HG03097 (cell line): Measurements from ENCODE around the gene RING1.

Experiments
- ATAC-seq: cut with Tn5 transposase; IDR thresholded peaks from one replicate; pipeline ENCODE4 v1.9.1; 2021; ENCODE audit not compliant: unreplicated experiment, low FRiP score

Gene RING1

DNA sequence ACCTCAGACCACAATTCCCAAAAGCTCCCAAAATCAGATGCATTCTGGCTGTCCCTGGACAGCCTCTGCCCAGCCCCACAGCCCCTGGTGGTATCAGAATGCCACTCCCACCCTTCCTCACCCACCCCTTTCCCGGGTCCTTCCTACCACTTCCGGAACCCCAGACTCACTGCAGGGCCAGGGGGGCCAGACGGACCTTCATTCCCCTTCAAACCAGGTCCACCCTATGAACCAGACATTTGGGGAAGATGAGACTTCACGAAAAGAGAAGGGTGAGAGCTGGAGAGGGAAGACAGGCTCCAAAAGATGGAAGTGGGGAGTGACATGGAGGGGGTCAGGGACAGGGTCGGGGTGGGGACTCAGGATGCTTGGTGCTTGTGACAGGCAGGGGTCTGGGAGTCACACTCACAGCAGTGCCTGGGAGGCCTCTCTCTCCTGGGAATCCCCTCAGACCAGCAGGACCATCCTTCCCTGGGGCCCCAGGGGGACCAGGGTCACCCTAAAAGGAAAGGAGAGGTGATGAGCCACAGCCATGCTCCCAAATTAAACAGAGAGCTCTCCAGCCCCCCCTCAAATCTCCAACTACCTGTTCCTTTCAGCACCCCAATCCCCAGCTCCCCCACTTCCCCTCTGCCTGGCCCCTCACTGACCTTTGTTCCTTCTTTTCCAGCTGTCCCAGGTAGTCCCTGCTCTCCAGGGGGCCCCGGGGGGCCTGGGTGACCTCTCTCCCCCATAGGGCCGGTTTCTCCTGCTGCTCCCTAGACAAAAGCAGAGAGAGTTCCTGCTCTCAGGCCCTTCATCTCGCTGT, 36.2 kb upstream of the RING1 start:
- ATAC-seq = no peak

DNA sequence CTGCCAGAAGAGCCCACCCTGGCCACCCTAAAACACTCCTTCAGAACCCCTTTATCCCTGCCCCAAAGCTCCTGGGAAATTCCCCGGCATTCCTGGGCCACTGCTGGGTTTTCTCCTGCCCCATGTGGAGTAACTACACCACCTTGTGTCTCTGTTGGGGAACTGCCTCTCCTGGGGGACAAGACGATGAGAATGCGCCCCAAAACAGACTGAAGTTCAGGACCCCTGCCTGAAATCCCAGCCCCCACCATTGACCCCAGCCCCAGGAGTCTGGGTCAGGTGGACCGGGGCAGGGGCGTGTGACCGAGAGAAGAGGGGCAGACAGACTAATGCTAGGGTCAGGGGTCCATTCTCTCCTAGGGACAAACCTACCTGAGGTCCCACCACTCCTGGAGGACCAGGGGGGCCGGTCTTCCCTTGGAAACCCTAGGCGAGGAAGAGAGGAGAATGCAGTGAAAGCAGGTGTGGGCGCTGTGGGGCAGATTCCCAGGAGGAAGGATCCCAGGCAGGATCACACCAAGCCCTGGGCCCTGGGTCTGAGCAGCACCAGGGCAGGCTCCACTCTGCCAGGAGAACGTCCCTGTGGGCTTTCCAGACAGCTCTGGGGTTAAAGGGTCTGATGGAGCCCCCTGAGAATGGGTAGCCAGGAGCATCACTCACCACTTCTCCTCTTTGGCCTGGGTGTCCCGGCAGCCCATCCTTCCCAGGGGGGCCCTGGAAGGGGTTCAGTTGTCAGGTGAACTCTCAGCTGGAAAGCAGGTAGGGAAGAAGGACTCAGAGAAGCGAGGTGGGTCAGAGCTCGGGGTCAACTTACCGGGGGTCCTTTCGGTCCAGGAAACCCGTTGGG, 35.4 kb upstream of the RING1 start:
- ATAC-seq = no peak

DNA sequence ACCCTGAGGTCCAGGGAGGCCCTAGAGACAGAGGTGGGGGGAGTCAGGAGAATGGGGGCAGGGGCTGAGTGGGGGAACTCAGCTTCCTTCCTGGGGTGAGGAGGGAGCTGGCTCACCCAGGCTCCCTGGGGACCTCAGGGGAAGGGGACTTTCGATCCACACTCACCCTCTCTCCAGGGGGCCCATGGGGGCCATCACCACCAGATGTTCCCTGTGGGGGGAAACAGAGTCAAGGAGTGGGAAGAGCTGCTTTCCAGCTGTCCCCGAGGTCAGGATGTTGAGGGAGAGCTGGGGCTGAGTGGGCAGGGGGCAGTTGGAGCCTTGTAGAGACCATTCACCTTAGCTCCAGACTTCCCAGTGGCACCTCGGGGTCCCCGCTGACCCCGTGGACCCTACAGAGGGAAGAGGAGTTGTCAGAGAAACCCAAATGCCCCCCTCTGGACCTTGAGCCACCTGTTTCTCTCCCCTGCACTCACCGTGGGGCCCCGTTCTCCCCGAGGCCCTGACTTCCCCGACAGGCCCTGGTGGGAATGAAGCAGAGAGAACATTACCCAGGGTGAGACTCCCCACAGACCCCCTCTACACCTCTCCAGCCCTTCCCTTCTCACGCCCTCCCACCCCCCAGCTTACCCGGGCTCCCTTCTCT, 34.6 kb upstream of the RING1 start:
- ATAC-seq = no peak

DNA sequence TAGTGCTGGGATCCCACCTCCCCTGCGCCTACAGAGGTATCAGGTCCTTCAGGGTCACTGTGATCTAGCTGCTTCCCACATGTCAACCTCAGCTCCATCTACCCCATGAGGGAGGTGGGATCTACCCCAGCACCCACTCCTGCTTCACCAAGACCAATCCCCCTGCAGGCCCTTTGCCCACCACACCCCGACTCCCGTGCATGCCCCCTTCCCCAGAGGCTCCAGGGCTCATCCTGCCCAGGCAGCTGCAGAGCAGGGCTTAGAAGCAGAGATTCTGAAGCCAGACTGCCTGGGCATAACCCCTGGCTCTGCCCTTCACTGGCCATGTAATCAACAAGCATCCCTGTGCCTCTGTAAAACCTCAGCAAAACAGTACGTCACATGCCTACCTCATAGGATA, 33.5 kb upstream of the RING1 start:
- ATAC-seq = no peak

DNA sequence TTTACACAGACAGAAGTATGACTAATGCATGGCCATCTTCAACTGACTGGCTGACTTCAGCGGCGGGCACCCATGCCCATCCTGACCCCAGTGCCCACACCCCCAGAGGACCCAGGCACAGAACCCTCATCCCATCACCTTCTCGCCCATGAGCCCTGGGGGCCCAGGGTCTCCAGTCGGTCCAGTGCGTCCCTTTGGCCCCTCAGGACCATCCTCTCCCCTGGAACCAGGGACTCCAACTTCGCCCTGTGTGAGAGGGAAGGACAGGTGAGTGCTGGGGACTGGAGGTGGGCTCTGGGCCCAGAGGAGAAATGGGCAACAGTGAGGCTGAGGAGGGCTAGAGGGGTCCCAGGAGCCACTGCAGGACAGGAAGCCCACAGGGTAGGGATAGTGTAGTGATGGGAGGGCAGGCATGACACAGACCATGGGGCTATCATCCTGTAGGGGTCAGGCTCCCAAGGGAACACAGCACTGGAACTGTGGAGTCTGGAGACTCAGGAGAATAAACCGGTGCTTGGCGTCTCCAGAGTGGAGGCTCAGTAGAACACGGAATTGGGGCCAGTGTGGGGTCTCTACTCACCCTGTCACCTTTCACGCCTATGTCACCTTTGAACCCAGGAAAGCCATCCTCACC, 32.7 kb upstream of the RING1 start:
- ATAC-seq = no peak

DNA sequence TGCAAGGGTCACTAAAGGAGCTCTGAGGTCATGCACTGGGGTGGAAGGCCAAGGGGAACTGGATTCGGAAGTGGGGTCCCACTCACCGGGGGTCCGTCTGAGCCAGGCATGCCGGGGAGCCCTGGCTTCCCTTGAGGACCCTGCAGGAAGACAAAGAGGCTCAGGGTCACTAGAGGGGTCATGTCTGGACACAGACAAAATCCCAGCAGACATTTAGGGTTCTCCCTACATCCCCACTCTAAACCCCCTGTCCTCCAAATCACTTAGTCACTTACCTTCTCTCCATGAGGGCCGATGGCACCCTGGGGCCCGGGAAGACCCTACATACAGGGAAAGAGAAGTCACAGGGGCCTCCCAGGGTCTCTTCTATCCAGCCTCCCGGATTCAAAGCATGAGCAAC, 31.4 kb upstream of the RING1 start:
- no peak for ATAC-seq

DNA sequence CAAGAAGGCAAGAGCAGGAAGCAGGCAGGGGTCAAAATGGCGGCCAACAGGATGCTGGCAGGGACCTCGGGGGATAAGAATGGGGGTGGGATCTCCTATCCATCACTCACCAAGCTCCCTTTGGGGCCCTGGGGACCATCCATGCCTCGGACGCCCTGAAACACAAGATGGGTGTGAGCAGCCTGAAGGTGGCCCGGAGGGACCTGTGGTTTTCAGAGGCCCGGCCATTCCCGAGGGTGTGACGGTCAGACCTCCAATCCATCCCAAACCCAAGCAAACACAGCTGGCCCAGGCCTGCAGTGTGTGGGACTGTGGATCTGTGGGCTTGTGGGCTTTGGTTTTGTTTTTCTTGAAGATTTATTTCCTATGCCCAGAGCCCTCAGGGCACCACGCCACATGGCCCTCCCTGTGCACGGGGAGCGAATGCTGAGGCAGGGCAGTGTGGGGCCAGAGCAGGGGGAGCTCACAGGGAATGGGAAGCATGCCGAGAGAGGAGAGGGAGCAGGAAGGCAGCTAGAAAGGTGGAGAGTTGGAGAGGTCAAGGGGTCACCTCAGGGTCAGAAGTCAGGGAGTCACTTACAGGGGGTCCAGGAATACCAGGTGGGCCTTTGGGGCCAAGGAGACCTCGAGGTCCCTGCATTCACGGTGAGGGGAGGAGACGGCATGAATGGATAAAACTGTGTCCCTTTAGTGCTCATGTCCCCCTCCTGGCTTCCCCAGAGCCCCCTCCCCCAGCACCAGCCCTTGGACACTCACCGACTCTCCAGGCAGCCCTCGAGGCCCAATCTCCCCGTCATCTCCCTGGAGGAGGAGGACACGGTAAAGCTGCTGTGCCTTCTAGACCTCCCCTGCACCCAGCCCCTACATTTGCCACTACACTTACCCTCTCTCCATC, 30.5 kb upstream of the RING1 start:
- no peak for ATAC-seq

DNA sequence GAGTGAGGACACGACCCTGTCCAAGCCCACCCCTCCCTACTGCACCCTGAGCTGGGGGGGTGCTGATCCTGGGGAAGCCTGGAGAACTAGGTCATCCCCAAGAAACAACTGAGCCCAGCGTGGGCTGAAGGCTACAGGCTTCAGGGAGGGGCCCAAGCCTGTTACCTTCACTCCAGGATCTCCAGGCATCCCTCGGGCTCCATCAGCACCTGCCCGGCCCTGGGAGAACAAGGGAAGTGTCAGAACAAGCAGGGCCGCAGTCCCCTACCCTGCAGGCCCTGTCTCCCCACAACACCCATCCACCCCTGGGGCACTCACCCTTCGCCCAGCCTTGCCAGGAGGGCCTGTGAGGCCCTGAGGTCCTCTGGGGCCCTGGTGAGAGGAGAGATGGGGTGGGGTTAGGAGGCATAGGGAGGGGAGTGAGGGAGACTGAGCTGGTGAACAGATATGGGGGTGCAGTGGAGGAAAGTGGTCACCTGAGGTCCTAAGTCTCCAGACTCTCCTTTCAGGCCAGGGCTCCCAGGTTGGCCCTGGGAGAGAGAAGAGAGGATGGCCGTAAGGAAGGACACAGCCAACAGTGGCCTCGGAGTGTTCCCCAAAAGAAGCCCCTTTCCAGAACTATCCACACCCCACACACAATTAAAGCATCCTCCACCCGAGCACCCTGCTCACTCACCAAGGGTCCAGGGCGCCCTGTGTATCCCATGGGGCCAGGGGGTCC, 29.4 kb upstream of the RING1 start:
- ATAC-seq = no peak

DNA sequence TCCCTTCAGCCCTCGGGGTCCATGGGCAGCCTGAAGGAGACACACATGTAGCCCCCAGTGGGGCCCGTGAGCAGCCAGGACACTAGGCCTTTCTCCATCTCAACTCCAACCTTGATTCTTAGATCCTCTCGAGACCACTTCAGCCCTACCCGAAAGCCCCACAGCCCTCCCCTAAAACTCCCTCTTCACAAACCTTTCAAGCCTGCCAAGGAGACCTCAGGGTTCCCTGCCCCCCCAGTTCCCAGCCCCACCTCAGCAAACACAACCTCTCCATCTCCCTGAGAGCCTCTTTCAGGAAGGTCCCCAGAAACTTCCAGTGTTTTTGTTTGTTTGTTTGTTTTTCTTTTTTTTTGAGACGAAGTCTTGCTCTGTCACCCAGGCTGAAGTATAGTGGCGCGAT, 27.2 kb upstream of the RING1 start:
- ATAC-seq = no peak

DNA sequence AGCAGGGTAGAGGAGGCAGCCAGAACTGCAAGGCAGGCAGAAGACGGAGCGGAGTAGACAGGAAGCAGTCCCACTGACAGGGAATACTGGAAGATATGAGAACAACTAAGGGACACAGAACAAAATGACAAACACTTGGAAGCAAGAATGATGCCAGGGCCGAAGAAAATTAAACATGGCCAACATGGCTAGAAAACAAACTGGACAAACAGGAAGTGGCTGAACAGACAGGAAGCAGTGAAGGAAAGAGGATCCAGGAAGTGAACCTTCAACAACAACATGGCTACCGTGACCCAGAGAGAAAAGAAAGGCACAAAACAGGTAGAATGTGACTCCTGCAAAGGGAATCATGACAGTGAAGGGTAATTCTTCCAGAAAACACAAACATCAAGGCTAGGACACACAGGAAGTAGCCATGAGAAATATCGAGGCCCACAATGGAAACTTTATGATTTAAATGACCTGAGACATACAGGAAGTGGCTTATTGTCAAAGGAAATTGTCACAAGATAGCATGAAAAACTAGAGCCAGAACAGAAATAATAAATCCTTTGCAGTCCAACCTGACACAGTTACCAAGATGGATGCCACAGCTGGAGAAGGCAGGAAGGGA, 25.1 kb upstream of the RING1 start:
- ATAC-seq = no peak

DNA sequence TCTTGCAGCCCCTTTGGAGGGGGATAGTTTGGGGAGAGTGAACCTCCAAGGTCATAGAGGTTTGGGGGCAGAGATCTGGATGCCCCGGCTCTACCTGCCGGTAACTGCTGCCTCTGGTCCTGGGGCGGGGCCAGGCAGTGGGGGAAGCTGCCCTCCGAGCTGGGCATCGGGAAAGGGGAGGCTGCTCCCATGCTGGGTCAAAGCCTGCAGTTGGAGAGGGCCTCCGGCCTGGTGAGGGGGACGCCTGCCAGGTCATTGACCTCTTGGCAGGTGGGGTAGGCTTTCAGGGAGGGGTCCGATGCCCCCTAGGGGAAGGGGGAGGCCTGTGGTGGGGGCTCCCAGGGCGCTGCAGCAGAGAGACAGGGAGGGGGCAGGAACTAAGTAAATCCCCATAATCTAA, 23.1 kb upstream of the RING1 start:
- no peak for ATAC-seq

DNA sequence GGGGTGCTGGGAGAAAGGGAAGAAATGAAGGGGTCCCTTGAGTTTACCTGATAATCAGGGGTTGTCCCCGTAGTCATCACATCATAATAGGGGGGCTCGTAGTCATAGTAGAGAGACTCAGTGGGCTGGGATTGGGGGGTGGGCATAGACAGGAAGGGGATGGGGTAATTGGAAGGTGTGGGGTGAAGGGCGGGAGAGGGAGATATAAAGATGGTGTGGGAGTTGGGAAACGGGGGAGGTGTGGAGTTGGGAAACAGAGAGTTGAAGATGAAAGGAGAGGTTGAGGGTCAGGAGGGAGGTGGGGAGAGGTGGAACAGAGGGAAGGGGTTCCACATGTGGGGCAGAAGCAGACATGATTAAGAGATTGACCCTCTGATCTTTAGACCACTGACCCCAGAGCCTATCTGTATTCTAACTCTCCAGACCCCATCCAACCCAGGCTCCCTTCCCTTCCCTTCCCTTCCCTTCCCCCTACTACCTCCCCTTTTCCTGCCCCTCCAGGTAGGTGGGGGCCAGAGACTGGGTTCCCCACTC, 22.6 kb upstream of the RING1 start:
- ATAC-seq = no peak

DNA sequence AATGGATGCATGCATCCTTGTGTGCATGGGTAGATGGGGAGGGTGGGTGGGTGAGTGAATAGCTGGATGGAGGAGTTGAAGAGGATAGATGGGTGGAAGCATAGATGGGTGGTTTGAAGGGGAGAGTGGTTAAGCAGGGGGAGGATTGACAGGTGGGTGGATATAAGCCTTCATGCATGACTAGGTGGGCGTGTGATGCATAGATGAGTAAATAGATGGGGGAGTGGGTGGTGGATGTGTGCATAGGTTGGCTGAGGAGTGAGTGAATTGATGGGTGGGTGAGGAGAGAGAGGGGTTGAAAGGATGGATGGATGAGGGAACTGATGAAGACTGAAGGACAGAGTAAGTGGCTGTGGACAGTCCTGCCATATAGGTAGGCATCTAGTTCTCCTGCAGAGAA, 20.5 kb upstream of the RING1 start:
- no peak for ATAC-seq

DNA sequence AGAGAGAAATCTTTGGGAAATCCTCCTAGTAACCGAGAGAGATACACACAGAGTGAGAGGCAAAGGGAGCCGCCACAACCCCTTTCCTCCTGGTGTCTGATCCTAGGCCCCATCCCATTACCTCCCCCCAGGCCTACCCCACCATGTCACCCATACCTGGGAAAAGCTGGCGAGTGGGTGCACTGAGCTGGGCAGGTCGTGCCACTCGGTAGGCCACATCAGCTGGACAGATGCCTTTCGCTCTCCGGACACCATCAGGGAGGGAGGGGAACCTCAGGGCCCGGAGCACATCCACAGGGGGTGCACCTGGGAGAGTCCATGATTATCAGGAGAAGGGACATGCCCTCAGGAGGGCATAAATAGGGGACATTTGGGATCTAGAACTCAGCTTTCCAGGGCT, 19.1 kb upstream of the RING1 start:
- no peak for ATAC-seq

DNA sequence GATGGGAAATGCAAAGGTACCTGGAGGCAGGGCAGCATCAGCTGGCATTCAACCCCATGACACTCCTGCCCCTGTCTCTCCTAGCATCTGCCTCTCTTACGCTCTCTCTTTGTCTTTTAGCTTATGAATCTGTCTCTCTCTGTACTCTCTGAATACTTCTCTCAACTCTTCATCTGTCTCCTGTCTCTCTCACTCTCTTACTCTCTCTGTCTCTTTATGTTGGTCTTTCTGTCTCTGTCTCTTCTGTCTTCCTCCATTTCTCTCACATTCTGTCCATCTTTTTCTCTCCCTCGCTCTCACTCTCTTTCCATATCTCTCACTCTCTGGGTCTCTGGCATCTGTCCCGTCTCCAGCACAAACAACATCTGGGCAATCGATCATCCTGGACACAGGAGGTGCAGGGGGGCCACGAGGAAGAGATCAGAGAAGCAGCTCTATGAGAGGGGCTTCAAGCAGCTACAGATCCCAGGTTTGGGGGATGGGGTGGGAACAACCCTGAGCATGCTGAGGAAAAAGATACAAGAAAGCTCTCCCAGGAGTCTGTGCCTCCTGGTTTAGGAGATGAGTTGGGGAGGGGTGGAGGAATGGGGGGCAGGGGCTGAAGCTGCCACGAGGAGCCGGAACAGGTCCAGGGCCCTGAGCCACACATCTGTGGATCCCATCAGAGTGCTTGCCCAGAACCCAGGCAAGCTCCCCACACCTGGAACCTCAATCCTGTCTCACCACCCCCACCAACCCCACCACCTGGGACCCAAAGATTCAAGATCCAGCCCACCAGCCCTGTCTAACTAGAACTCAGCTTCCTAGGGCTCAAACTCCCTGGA, 18.5 kb upstream of the RING1 start:
- no peak for ATAC-seq

DNA sequence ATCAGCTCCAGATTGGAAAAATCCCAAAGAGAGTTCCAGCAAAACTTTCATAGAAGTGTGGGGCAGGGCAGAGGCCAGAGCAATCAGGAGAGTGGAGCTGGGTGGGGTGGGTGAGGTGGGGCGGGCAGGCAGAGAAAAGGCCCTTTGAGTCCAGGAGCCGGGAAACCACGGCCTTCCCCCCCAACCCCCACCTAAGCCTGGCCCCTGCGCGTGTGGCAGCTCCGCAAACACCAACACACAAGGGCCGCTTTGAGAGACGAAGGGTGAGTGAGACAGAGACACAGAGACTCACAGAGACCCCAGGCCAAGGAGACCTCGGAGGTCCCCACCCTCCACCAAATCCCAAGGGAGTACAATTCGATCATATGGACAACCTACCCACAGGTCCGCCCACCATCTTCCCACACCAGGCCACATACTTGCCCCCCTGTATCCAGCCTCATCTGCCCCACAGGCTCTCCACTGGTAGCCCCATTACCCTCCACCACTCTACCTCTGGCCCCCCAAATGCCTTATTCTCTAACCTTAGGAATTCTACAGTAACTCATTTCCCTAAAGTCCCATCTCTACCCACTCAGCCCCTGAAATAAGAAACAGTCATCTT, 17.7 kb upstream of the RING1 start:
- ATAC-seq = no peak

DNA sequence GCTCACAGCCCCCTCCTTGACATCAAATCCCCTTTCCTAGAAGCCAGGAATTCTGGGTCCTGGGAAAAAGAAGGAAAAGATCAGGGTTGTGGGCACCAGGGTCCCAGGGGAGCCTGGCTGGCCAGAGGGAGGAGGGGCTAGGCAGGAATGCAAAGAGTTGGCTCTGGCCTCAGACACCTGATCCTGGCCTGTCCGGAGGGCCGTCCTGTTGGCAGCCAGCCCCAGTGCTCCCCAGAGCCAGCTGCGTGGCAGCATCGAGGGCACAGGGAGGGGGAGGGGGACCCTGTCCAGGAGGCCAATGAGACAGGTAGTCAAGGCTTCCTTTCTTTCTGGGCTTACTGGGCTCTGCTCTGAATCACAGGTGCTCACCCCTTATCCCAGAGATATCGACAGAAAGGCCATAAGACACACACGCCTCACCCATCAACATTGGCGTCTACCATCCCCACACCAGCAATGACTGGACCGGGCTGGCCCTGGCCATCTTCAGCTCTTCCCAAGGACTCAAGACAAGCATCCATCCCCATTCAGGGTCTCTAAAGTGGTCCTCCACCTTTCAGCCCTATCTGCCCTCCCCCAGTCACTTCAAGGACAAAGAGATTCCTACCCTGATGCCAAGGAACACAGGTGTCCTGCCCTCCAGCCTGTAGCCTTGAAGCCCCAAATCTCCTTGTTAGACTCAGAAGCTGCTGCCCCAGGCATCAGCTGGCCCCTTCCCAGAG, 16.8 kb upstream of the RING1 start:
- ATAC-seq = no peak
